PC-9 (cell line): ENCODE data around the gene ACADS. TPM values are rescaled to one million over a fixed set of nuclear protein-coding genes. Genes with fewer than 3 reads are reported as not detected.

ENCODE experiments used
- BruUV-seq: library from RNA; stranded (reverse); fragments of 400-500 nt; replicated peaks from 2 replicates; lab custom pipeline; 2021; lab: Mats Ljungman, UMichigan
- CTCF ChIA-PET: fragments of 300-600 bp; sonication (Branson Sonifier 250); formaldehyde crosslinking; loops from one replicate; lab custom pipeline; 2022; ENCODE audit warnings: antibody characterized with exemption; lab: Charles Lee
- POLR2A ChIA-PET: fragments of 300-600 bp; sonication (Branson Sonifier 250); formaldehyde crosslinking; loops from one replicate; lab custom pipeline; 2022; ENCODE audit warnings: antibody characterized with exemption; ENCODE audit not compliant: unreplicated experiment; lab: Charles Lee
- DNase-seq, 2 experiments: peaks; one replicate each; pipeline versions ENCODE4 v3.0.0 to v3.0.0-alpha.2; 2015 to 2022; ENCODE audit warnings: mixed read lengths in 1 of 2
- H2AFZ ChIP-seq: fragments of 200-600 bp; sonication (generic); 2 replicates; pipeline ENCODE4 v1.8.1; 2017; ENCODE audit warnings: antibody characterized with exemption
- H3F3A ChIP-seq: fragments of 200-600 bp; sonication (generic); 2 replicates; pipeline ENCODE4 v1.8.1; 2017; ENCODE audit warnings: antibody characterized with exemption, mild to moderate bottlenecking, low read depth; ENCODE audit not compliant: insufficient read depth
- H3K27ac ChIP-seq: fragments of 200-600 bp; sonication (generic); 2 replicates; pipeline ENCODE4 v1.6.1; 2016; ENCODE audit warnings: mixed run types
- H3K27me3 ChIP-seq: fragments of 200-600 bp; sonication (generic); 2 replicates; pipeline ENCODE4 v1.6.1; 2016; ENCODE audit warnings: low read depth, mixed run types; ENCODE audit not compliant: insufficient read depth
- H3K36me3 ChIP-seq: fragments of 200-600 bp; sonication (generic); 2 replicates; pipeline ENCODE4 v1.6.1; 2016; ENCODE audit warnings: low read depth, mixed run types
- H3K4me1 ChIP-seq: fragments of 200-600 bp; sonication (generic); replicated peaks from 2 replicates; pipeline ENCODE4 v1.6.1; 2016; ENCODE audit warnings: mixed run types; ENCODE audit not compliant: insufficient read depth
- H3K4me2 ChIP-seq: fragments of 200-600 bp; sonication (generic); 2 replicates; pipeline ENCODE4 v1.6.1; 2017; ENCODE audit warnings: mixed run types
- H3K4me3 ChIP-seq: fragments of 200-600 bp; sonication (generic); 2 replicates; pipeline ENCODE4 v1.6.1; 2016; ENCODE audit warnings: mixed run types
- H3K79me2 ChIP-seq: fragments of 200-600 bp; sonication (generic); 2 replicates; pipeline ENCODE4 v1.6.1; 2017; ENCODE audit warnings: low read depth, mixed run types
- H3K9me2 ChIP-seq: fragments of 200-600 bp; sonication (generic); 2 replicates; pipeline ENCODE4 v1.8.1; 2017; ENCODE audit warnings: mild to moderate bottlenecking; ENCODE audit not compliant: insufficient read depth
- H3K9me3 ChIP-seq: fragments of 200-600 bp; sonication (generic); 2 replicates; pipeline ENCODE4 v1.8.1; 2016; ENCODE audit warnings: low read depth; ENCODE audit not compliant: insufficient read depth
- H4K20me1 ChIP-seq: fragments of 200-600 bp; sonication (generic); 2 replicates; pipeline ENCODE4 v1.8.1; 2017; ENCODE audit not compliant: insufficient read depth
- CTCF ChIP-seq: fragments of 200-600 bp; sonication (generic); conservative IDR thresholded peaks from 2 replicates; pipeline ENCODE4 v1.6.1; 2017; ENCODE audit warnings: mixed run types, antibody characterized with exemption, mild to moderate bottlenecking, moderate library complexity
- EZH2 ChIP-seq: fragments of 200-600 bp; sonication (generic); IDR thresholded peaks from 2 replicates; pipeline ENCODE4 v1.8.0; 2017; ENCODE audit warnings: antibody characterized with exemption, low read depth
- intact Hi-C: fragments of 100-400 bp; cut with micrococcal nuclease; formaldehyde crosslinking; loops from one replicate; pipeline ENCODE4 v1.10.0; 2022; ENCODE audit not compliant: unreplicated experiment
- total RNA-seq: library from RNA; stranded (reverse); gene quantifications from 2 replicates; pipeline ENCODE4 v1.2.3, GENCODE V29; 2021

ACADS gene
- total RNA-seq, 1 experiment from 2014 or later: 8.2 TPM

GRCh38 chr12:120706029-120706428 lies 19.6 kb upstream of the ACADS start:
- ChIA-PET POLR2A (no interaction called here), CTCF (interaction anchor here (0.6 to 0.7 kb wide), 3 partner anchors 16 to 460 kb away, joined by 3 to 4 read pairs (median 3); no protein-coding TSS in a partner anchor)
- no peak overlapping the region for H3K4me3 ChIP-seq
- H3K4me2 ChIP-seq: no peak overlapping the region
- H3K36me3 ChIP-seq: no peaks in the 10 kb centered on the region
- H3K27me3 ChIP-seq: no peaks in the 10 kb centered on the region
- intact Hi-C loops: no loop called here
- no peak overlapping the region for H3K27ac ChIP-seq
- BruUV-seq: no TSS peak
- H2AFZ ChIP-seq: no peak overlapping the region
- no peaks in the 10 kb centered on the region; the same call in 1 of the 2 replicates for H3K4me1 ChIP-seq
- H3F3A ChIP-seq: peaks cover 8% of the 10 kb centered on the region; the same call in 1 of the 2 replicates
- no peaks in the 10 kb centered on the region for H3K9me3 ChIP-seq
- H4K20me1 ChIP-seq: no peaks in the 10 kb centered on the region
- no peak for DNase-seq
- TF ChIP-seq CTCF (no peak), EZH2 (no peak)
- no peaks in the 10 kb centered on the region for H3K9me2 ChIP-seq
- H3K79me2 ChIP-seq: peaks cover 3% of the 10 kb centered on the region

GRCh38 chr12:120708651-120709050 lies 17.0 kb upstream of the ACADS start:
- ChIA-PET POLR2A (no interaction called here), CTCF (no interaction called here)
- no peak overlapping the region for H2AFZ ChIP-seq

More at GRCh38 chr12:120708651-120709050, 17.0 kb upstream of the ACADS start:
- peaks cover 8% of the 10 kb centered on the region; the same call in 1 of the 2 replicates for H3F3A ChIP-seq
- no peak for TF ChIP-seq CTCF
- no peak for TF ChIP-seq EZH2
- DNase-seq: no peak
- no peaks in the 10 kb centered on the region for H3K9me3 ChIP-seq
- H3K36me3 ChIP-seq: no peaks in the 10 kb centered on the region
- H3K27ac ChIP-seq: no peak overlapping the region
- H3K4me2 ChIP-seq: no peak overlapping the region
- H3K27me3 ChIP-seq: no peaks in the 10 kb centered on the region
- H3K4me3 ChIP-seq: no peak overlapping the region
- no TSS peak for BruUV-seq
- peaks cover 4% of the 10 kb centered on the region; the same call in 1 of the 2 replicates for H4K20me1 ChIP-seq
- H3K9me2 ChIP-seq: no peaks in the 10 kb centered on the region
- intact Hi-C loops: no loop called here
- peaks cover 20% of the 10 kb centered on the region for H3K79me2 ChIP-seq
- peaks cover 7% of the 10 kb centered on the region; the same call in 1 of the 2 replicates for H3K4me1 ChIP-seq
